ENCODE results near the gene HDLBP. TPM values are rescaled to one million over a fixed set of nuclear protein-coding genes. Genes with fewer than 3 reads are reported as not detected.

The HDLBP gene
- total and polyA plus RNA-seq, 10 of the 15 experiments (the other 5 are each of a cell fraction or from before 2014, with no cell fraction given): 19.5 to 383 (median 249) TPM

DNA sequence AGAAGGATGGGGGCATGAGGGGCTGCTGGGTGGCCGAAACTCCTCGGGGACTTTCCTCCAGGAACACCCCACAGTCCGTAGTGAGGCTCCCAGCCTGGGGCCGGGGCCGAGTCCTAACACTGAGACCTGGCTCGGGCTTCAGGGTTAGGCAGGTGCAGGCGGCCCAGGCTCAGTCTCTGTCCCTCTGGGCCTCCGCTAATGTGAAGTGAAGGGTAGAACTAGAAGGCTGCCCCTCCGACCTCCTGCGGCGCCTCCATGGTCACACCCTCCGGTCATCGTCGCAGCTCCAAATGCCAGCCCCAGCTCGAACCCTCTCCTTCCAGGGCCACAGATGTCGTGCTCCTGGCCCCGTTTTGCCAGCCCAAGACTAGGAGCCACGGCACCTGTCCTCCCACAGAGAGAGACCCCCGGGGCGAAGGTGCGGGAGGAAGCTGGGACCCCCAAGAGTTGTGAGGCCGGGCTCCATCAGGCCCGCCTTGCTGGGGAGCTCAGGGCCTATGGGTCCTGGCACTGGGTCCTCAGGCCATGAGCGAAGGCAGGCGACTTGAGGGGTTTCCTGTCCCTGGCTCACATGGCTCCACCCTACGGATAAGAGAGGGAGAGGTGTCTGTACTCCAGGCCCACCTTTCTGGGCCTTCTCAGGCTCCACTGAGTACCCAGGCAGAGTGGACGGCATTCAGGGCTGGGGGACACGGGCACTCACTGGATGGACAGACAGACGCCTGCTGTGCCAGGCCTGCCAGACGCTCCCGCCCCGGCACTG, 126.2 kb downstream of the HDLBP start:
- ChIA-PET CTCF (interaction anchor here (0.7 kb wide), 1 partner anchor 111 kb away, joined by 4 read pairs; no protein-coding TSS in a partner anchor), POLR2A (no interaction called here), RAD21 (ENCODE audit: unreplicated experiment) (no interaction called here), SMC1A (ENCODE audit: uncharacterized antibody, unreplicated experiment) (no interaction called here)
- Histone ChIP-seq H2AFZ (ENCODE audit: control insufficient read depth, low read depth, low read length) (no peak overlapping the region), H4K20me1 (ENCODE audit: control insufficient read depth, insufficient read depth) (no peaks in the 10 kb centered on the region), H3K4me1 (ENCODE audit: control insufficient read depth, insufficient read depth, low read length) (no peaks in the 10 kb centered on the region), H3K27ac (ENCODE audit: control insufficient read depth, insufficient read depth) (no peak overlapping the region), H3K4me2 (ENCODE audit: control insufficient read depth, insufficient read depth) (no peak overlapping the region), H3K79me2 (ENCODE audit: control insufficient read depth, insufficient read depth, low read length) (no peaks in the 10 kb centered on the region), H3K9me3 (replicated peaks; ENCODE audit: control insufficient read depth, insufficient read depth, low read length) (no peaks in the 10 kb centered on the region), H3K27me3 (replicated peaks in 1 of 2; ENCODE audit: control insufficient read depth in 2 of 2, insufficient read depth in 2 of 2, low read length in 1 of 2) (no peaks in the 10 kb centered on the region), H3K4me3 (no peak overlapping the region), H3K9ac (ENCODE audit: control insufficient read depth, insufficient read depth, low read length) (no peak overlapping the region), H3K36me3 (ENCODE audit: control insufficient read depth in 2 of 2, insufficient read depth in 2 of 2, low read length in 1 of 2) (no peaks in the 10 kb centered on the region)
- ATAC-seq (peak; percentile 9; the same call in 1 of the 3 replicates), DNase-seq (ENCODE audit: low read depth, low spot score) (no peak), FAIRE-seq (no peak)
- intact Hi-C loops (cut with micrococcal nuclease; ENCODE audit: unreplicated experiment) (no loop called here), in situ Hi-C loops (cut with MboI) (no loop called here)
- no TSS peak for BruUV-seq (replicated peaks)
- TF ChIP-seq CTCF (IDR thresholded peaks at IDR 0.05 in 2 of 3, conservative IDR thresholded peaks at IDR 0.05 in 1 of 3; ENCODE audit: control insufficient read depth in 2 of 3, extremely low read depth in 1 of 3, insufficient read depth in 1 of 3, low read depth in 3 of 3, low read length in 3 of 3): no peak
- WGBS (ENCODE audit: insufficient coverage, insufficient replicate concordance, low lambda C conversion rate, missing lambda C conversion rate): 60% methylated on average over 32 of the region's 32 CpGs

DNA sequence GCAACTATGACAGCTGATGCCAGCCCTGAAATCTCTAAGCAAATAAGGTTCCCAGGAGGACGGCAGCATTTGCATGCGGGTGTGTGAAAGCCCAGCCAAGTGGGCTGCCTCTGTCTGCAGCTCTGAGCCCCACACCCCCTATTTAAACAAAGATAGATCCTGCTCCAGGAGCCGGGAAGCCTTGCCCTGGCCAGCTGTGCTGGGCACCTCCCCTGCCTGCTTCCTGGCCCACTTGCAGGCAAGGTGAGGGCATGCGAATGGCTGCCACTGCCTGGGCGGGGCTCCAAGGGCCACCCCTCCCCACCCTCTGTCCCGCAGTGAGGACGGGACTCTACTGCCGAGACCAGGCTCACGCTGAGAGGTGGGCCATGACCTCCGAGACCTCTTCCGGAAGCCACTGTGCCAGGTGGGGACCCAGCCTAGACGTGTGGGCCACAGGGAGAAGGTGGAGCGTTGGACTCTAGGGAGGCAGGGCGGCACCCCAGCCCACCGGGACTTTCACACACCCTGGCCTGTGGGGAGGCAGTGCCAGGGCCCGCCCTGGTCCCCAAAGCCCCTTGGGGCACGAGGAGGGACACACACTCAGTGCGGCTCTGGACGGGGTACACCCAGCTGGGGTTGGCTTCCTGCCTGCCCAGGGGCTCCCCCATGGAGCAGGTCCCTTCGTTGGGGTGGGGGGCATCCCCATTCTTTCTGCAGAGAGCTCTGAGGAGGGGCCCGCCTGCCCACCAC, 126.9 kb downstream of the HDLBP start, which contains the start of gene ANO7:
Gene ANO7, plus strand, starts transcription at position 317 of the 732 bp plus-strand sequence. CDS start 1,387 bp downstream, outside the sequence.
- in situ Hi-C loops (cut with MboI) (no loop called here), intact Hi-C loops (cut with micrococcal nuclease; ENCODE audit: unreplicated experiment) (no loop called here)
- WGBS (ENCODE audit: insufficient coverage, insufficient replicate concordance, low lambda C conversion rate, missing lambda C conversion rate): 4% methylated on average over 21 of the region's 21 CpGs
- Histone ChIP-seq H4K20me1 (ENCODE audit: control insufficient read depth, insufficient read depth) (no peaks in the 10 kb centered on the region), H3K79me2 (ENCODE audit: control insufficient read depth, insufficient read depth, low read length) (no peaks in the 10 kb centered on the region), H3K27me3 (replicated peaks in 1 of 2; ENCODE audit: control insufficient read depth in 2 of 2, insufficient read depth in 2 of 2, low read length in 1 of 2) (no peaks in the 10 kb centered on the region), H3K36me3 (ENCODE audit: control insufficient read depth in 2 of 2, insufficient read depth in 2 of 2, low read length in 1 of 2) (no peaks in the 10 kb centered on the region), H2AFZ (ENCODE audit: control insufficient read depth, low read depth, low read length) (no peak within 1 kb of the TSS), H3K27ac (ENCODE audit: control insufficient read depth, insufficient read depth) (no peak within 1 kb of the TSS), H3K4me3 (no peak within 1 kb of the TSS), H3K9me3 (replicated peaks; ENCODE audit: control insufficient read depth, insufficient read depth, low read length) (no peaks in the 10 kb centered on the region), H3K9ac (ENCODE audit: control insufficient read depth, insufficient read depth, low read length) (no peak within 1 kb of the TSS), H3K4me1 (ENCODE audit: control insufficient read depth, insufficient read depth, low read length) (no peaks in the 10 kb centered on the region), H3K4me2 (ENCODE audit: control insufficient read depth, insufficient read depth) (0 out of 2 replicates have a peak within 1 kb of the TSS, but pooled peaks have one; percentile 9)
- CTCF ChIA-PET: no interaction called here
- FAIRE-seq (no peak), DNase-seq (ENCODE audit: low read depth, low spot score) (no peak), ATAC-seq (peak; percentile 50)
- POLR2A ChIA-PET: no interaction called here
- RAD21 ChIA-PET (ENCODE audit: unreplicated experiment): no interaction called here
- SMC1A ChIA-PET (ENCODE audit: uncharacterized antibody, unreplicated experiment): no interaction called here
- BruUV-seq (replicated peaks): no TSS peak
- TF ChIP-seq DPF2 (IDR thresholded peaks at IDR 0.05): no peak
- TF ChIP-seq E4F1 (IDR thresholded peaks at IDR 0.05; ENCODE audit: borderline replicate concordance, partially characterized antibody): no peak
- no peak for TF ChIP-seq KAT2A (conservative IDR thresholded peaks at IDR 0.05; ENCODE audit: control insufficient read depth, low read depth, low read length)
- TF ChIP-seq POLR2AphosphoS2 (IDR thresholded peaks at IDR 0.05; ENCODE audit: low read depth, low read length): no peak
- no peak for TF ChIP-seq MLLT1 (IDR thresholded peaks at IDR 0.05)
- no peak for TF ChIP-seq SMC3 (IDR thresholded peaks at IDR 0.05; ENCODE audit: borderline replicate concordance, low read length)
- no peak for TF ChIP-seq MYB (IDR thresholded peaks at IDR 0.05; ENCODE audit: borderline replicate concordance, low read depth, low read length)
- TF ChIP-seq RFX5 (IDR thresholded peaks at IDR 0.05; ENCODE audit: low read depth, low read length): no peak

All from GM12878 (cell line).